ENCODE data around the gene TCHP. TPM values are rescaled to one million over a fixed set of nuclear protein-coding genes. Genes with fewer than 3 reads are reported as not detected.

Gene TCHP
- total RNA-seq, 2 donors from 2014 or later: 26.1 to 31.9 TPM

DNA sequence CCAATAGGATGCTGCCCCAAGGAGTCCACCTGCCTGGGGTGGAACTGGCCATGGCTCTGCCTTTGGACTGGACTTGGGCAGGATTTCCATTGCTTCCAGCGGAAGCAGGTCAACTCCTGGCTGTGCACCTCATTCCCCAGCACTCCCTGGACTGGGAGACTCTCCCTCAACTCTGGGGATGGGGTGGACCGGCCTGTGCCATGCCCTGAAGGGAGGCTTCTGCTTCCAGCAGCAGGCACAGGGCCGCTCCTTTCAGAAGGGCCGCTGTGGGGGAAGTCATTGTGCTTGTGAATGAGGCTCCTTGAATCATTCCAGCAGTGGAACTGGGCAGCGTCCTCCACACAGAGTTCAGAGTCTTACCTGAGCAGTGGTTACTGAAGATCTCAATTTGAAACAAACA lies 23.0 kb downstream of the TCHP start:
- H3K27me3 ChIP-seq (ENCODE audit: control insufficient read depth, insufficient read depth, low read length, poor library complexity, severe bottlenecking): no peaks in the 10 kb centered on the region

DNA sequence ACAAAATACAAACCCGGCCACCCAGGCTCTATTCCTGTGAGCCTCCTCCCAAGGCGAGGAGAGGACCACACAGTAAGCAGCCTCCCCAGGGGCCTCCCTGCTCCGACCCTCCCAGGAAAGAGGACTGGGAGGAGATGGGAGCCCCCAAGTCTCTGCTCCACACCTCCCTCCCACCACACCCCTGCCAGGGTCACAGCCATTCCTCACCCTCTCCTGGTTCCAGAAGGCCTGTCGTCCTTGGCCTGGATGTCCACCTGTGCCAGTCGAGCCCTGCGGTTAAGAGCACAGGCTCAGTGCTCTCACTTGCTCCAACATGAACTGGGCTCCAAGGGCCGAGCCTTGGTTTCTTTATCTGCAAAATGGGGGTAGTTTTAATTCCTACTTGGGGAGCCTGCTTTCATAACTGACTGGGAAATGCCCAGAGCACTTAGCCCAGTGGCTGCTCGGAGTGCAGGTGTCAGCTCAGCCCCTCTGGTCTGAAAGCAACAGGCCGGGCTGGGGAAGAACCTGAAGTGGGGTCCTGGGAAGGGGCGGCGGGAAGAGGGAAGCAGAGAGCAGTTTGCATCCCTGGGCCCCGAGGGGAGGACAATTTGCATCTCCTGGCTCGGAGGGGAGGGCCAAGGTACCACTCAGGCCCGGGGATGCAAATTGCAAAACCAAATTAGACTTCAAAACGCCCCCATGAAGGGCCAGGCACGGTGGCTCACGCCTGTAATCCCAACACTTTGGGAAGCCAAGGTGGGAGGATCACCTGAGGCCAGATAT lies 23.6 kb downstream of the TCHP start:
- no peak overlapping the region for H3K27ac ChIP-seq (ENCODE audit: low read depth, low read length)
- Mint-ChIP-seq H3K4me3 (no peak overlapping the region), H3K4me1 (peaks cover 6% of the 10 kb centered on the region), H3K36me3 (ENCODE audit: low read depth) (peaks cover 35% of the 10 kb centered on the region), H3K27me3 (ENCODE audit: insufficient read depth) (no peaks in the 10 kb centered on the region), H3K9me3 (no peaks in the 10 kb centered on the region), H3K27ac (no peak overlapping the region)
- no peaks in the 10 kb centered on the region for H3K27me3 ChIP-seq (ENCODE audit: control insufficient read depth, insufficient read depth, low read length, poor library complexity, severe bottlenecking)
- no peak overlapping the region for H3K9ac ChIP-seq (ENCODE audit: extremely low read depth, low read length, poor library complexity, severe bottlenecking)
- H3K36me3 ChIP-seq (ENCODE audit: control insufficient read depth, insufficient read depth, low read length): peaks cover 22% of the 10 kb centered on the region
- no peak overlapping the region for H3K4me3 ChIP-seq (ENCODE audit: low read length)
- 87 to 96% methylated on average over 11 to 17 of the region's 17 CpGs for WGBS, 2 experiments (ENCODE audit: insufficient coverage in 1 of 2, insufficient read length in 1 of 2)
- H3K9me3 ChIP-seq (ENCODE audit: control insufficient read depth, low read length): no peaks in the 10 kb centered on the region
- no peak for DNase-seq
- TF ChIP-seq, protein P1, sequence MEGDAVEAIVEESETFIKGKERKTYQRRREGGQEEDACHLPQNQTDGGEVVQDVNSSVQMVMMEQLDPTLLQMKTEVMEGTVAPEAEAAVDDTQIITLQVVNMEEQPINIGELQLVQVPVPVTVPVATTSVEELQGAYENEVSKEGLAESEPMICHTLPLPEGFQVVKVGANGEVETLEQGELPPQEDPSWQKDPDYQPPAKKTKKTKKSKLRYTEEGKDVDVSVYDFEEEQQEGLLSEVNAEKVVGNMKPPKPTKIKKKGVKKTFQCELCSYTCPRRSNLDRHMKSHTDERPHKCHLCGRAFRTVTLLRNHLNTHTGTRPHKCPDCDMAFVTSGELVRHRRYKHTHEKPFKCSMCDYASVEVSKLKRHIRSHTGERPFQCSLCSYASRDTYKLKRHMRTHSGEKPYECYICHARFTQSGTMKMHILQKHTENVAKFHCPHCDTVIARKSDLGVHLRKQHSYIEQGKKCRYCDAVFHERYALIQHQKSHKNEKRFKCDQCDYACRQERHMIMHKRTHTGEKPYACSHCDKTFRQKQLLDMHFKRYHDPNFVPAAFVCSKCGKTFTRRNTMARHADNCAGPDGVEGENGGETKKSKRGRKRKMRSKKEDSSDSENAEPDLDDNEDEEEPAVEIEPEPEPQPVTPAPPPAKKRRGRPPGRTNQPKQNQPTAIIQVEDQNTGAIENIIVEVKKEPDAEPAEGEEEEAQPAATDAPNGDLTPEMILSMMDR (conservative IDR thresholded peaks at IDR 0.05): no peak
- no peaks in the 10 kb centered on the region for H3K4me1 ChIP-seq (ENCODE audit: control insufficient read depth, insufficient read depth, low read length)

More for the DNA sequence above, 23.0 kb downstream of the TCHP start:
- H3K36me3 Mint-ChIP-seq (ENCODE audit: low read depth): peaks cover 39% of the 10 kb centered on the region
- WGBS, 2 experiments (ENCODE audit: insufficient coverage in 1 of 2, insufficient read length in 1 of 2): 92% methylated on average over 2 to 5 of the region's 5 CpGs
- H3K27me3 Mint-ChIP-seq (ENCODE audit: insufficient read depth): no peaks in the 10 kb centered on the region
- TF ChIP-seq, protein P1 (conservative IDR thresholded peaks at IDR 0.05): no peak
- Histone ChIP-seq H3K9ac (ENCODE audit: extremely low read depth, low read length, poor library complexity, severe bottlenecking) (no peak overlapping the region), H3K27ac (ENCODE audit: low read depth, low read length) (no peak overlapping the region), H3K4me3 (ENCODE audit: low read length) (no peak overlapping the region), H3K36me3 (ENCODE audit: control insufficient read depth, insufficient read depth, low read length) (peaks cover 25% of the 10 kb centered on the region), H3K9me3 (ENCODE audit: control insufficient read depth, low read length) (no peaks in the 10 kb centered on the region), H3K4me1 (ENCODE audit: control insufficient read depth, insufficient read depth, low read length) (no peaks in the 10 kb centered on the region)
- H3K4me1 Mint-ChIP-seq: peaks cover 6% of the 10 kb centered on the region
- no peaks in the 10 kb centered on the region for H3K9me3 Mint-ChIP-seq
- H3K4me3 Mint-ChIP-seq: no peak overlapping the region
- H3K27ac Mint-ChIP-seq: no peak overlapping the region
- DNase-seq: no peak

GRCh38 chr12:109925185-109925840 lies 25.2 kb downstream of the TCHP start:
- Histone ChIP-seq H3K36me3 (ENCODE audit: control insufficient read depth, insufficient read depth, low read length) (peaks cover 16% of the 10 kb centered on the region), H3K4me3 (ENCODE audit: low read length) (no peak overlapping the region), H3K27me3 (ENCODE audit: control insufficient read depth, insufficient read depth, low read length, poor library complexity, severe bottlenecking) (no peaks in the 10 kb centered on the region), H3K9ac (ENCODE audit: extremely low read depth, low read length, poor library complexity, severe bottlenecking) (no peak overlapping the region), H3K4me1 (ENCODE audit: control insufficient read depth, insufficient read depth, low read length) (no peaks in the 10 kb centered on the region), H3K27ac (ENCODE audit: low read depth, low read length) (no peak overlapping the region), H3K9me3 (ENCODE audit: control insufficient read depth, low read length) (no peaks in the 10 kb centered on the region)
- 86 to 89% methylated on average over 15 to 20 of the region's 20 CpGs for WGBS, 2 experiments (ENCODE audit: insufficient coverage in 1 of 2, insufficient read length in 1 of 2)
- peaks cover 22% of the 10 kb centered on the region for H3K36me3 Mint-ChIP-seq (ENCODE audit: low read depth)
- no peak overlapping the region for H3K4me3 Mint-ChIP-seq
- no peaks in the 10 kb centered on the region for H3K9me3 Mint-ChIP-seq
- peaks cover 6% of the 10 kb centered on the region for H3K4me1 Mint-ChIP-seq
- H3K27ac Mint-ChIP-seq: peak overlapping the region; percentile 64
- DNase-seq: no peak
- TF ChIP-seq, protein P1 (conservative IDR thresholded peaks at IDR 0.05): no peak
- H3K27me3 Mint-ChIP-seq (ENCODE audit: insufficient read depth): no peaks in the 10 kb centered on the region
